Activated B cell treated with CpG ODN at 0.5 μM for 24 hours (primary cell): Measurements from ENCODE around the gene LDLRAP1. TPM values are rescaled to one million over a fixed set of nuclear protein-coding genes. Genes with fewer than 3 reads are reported as not detected.

Experiments
- ATAC-seq: fragments of 200-7000 bp; cut with Tn5 transposase; one replicate; pipeline ENCODE4 v1.10.0; 2021; ENCODE audit warnings: low read depth, mild to moderate bottlenecking, moderate library complexity
- CTCF ChIA-PET: fragments of 350-600 bp; sonication (Branson Sonifier 250); formaldehyde crosslinking; loops from one replicate; lab custom pipeline; 2021; ENCODE audit warnings: antibody characterized with exemption; lab: Charles Lee
- POLR2A ChIA-PET: fragments of 350-600 bp; sonication (Branson Sonifier 250); formaldehyde crosslinking; loops from one replicate; lab custom pipeline; 2021; ENCODE audit warnings: antibody characterized with exemption; lab: Charles Lee
- DNase-seq: peaks from one replicate; pipeline ENCODE4 v3.0.0; 2022
- H3K27ac Mint-ChIP-seq: one replicate; pipeline ENCODE4 v1.8.0; 2020; ENCODE audit warnings: mixed read lengths
- H3K27me3 Mint-ChIP-seq: one replicate; pipeline ENCODE4 v1.8.0; 2021; ENCODE audit warnings: mixed read lengths
- H3K36me3 Mint-ChIP-seq: one replicate; pipeline ENCODE4 v1.8.0; 2021; ENCODE audit warnings: low read depth, mixed read lengths
- H3K4me1 Mint-ChIP-seq: one replicate; pipeline ENCODE4 v1.8.0; 2021; ENCODE audit warnings: mixed read lengths
- H3K4me3 Mint-ChIP-seq: one replicate; pipeline ENCODE4 v1.8.0; 2020; ENCODE audit warnings: mild to moderate bottlenecking, mixed read lengths
- H3K9me3 Mint-ChIP-seq: one replicate; pipeline ENCODE4 v1.8.0; 2020; ENCODE audit warnings: mixed read lengths
- intact Hi-C: fragments of 100-400 bp; cut with micrococcal nuclease; formaldehyde crosslinking; loops from one replicate; pipeline ENCODE4 v1.15.1; 2024
- total RNA-seq: library from RNA; stranded (reverse); gene quantifications from 2 replicates; pipeline ENCODE4 v1.2.3, GENCODE V29; 2022
- TF ChIP-seq, protein P1 (sequence below): fragments of 200-600 bp; IDR thresholded peaks from one replicate; pipeline ENCODE4 v1.8.0; 2022; ENCODE audit warnings: antibody characterized with exemption, mild to moderate bottlenecking

LDLRAP1 gene
- total RNA-seq, 1 donor from 2014 or later = 10.8 TPM

DNA sequence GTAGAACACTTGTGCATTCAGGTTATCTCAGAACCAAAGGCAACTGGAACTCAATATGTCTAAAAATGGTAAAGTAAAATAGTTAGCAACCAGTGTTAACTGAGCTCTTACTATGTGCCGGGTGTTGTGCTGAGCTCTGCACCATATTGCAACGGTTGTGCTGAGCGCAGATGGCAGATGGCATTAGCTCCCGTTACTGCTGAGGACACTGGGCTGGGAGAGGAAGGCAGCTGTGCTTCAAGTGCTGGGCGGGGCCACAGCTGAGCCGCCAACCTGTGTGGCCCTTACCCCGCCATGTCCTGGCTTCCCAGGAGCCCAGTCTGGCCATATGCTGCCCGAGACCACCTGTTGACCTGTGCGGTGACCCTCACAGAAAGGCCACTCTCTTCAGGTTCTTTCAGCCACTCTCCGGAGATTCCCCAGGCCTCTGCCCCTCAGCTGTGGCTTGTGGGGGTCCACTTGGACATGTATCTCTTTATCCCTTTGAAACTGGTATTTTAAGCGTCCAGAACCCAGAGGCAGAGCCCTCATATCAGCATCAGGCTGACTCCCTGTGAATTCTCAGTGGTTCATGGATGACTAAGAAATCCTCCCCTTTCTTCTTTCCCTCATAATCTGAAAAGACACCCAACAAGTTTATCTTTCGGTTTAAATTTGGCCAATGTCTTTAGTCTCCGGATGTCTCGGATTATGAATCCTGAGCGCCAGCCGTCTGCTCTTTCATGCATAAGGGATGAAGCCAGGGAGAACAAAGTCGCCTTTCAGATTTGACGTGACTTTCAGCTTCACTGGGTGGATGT is 26.4 kb downstream of the LDLRAP1 start:
- Mint-ChIP-seq H3K27me3 (peaks cover 7% of the 10 kb centered on the region), H3K4me3 (no peak overlapping the region), H3K4me1 (peaks cover 11% of the 10 kb centered on the region), H3K9me3 (no peaks in the 10 kb centered on the region), H3K27ac (no peak overlapping the region), H3K36me3 (peaks cover 6% of the 10 kb centered on the region)
- DNase-seq = no peak
- ChIA-PET CTCF (no interaction called here), POLR2A (no interaction called here)
- intact Hi-C loops = no loop called here
- no peak for ATAC-seq
- TF ChIP-seq, protein P1, sequence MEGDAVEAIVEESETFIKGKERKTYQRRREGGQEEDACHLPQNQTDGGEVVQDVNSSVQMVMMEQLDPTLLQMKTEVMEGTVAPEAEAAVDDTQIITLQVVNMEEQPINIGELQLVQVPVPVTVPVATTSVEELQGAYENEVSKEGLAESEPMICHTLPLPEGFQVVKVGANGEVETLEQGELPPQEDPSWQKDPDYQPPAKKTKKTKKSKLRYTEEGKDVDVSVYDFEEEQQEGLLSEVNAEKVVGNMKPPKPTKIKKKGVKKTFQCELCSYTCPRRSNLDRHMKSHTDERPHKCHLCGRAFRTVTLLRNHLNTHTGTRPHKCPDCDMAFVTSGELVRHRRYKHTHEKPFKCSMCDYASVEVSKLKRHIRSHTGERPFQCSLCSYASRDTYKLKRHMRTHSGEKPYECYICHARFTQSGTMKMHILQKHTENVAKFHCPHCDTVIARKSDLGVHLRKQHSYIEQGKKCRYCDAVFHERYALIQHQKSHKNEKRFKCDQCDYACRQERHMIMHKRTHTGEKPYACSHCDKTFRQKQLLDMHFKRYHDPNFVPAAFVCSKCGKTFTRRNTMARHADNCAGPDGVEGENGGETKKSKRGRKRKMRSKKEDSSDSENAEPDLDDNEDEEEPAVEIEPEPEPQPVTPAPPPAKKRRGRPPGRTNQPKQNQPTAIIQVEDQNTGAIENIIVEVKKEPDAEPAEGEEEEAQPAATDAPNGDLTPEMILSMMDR = no peak

DNA sequence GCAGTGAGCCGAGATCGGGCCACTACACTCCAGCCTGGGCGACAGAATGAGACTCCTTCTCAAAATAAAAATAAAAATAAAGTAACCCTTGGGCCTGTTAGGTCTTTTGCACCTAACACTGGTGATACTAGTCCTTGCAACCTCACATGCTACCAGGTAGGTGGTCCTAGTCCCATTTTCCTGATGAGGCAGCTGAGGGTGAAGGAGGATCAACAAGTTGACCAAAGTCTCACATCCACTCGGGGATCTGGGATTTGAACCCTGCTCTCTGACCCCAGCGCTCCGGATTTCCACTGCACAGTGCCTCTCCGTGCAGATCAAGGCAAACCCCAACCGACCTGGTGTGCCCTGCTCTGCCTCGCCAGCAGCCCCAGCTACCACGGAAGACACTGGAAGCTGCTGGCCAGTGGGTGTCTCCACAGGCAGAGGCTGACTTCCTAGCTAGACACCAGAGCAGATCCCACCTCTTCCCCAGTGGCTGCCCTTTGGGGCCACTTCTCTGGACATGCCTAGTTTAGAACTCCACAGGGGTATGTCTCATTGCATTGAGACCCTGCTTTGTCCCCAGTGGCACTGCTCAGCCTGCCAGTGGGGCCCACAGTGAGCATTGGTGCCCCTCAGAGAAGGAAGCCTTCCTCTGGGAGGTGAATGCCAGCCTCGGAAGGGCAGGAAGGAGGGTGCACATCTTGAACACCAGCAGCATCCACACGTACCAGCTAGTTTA is 27.6 kb downstream of the LDLRAP1 start:
- TF ChIP-seq, protein P1 = no peak
- H3K27ac Mint-ChIP-seq = no peak overlapping the region
- peaks cover 6% of the 10 kb centered on the region for H3K36me3 Mint-ChIP-seq
- peaks cover 4% of the 10 kb centered on the region for H3K4me1 Mint-ChIP-seq
- ATAC-seq (no peak), DNase-seq (no peak)
- POLR2A ChIA-PET = no interaction called here
- peaks cover 7% of the 10 kb centered on the region for H3K27me3 Mint-ChIP-seq
- CTCF ChIA-PET = interaction anchor here (1.1 kb wide), 1 partner anchor 23 kb away, joined by 3 read pairs; no protein-coding TSS in a partner anchor
- H3K4me3 Mint-ChIP-seq = no peak overlapping the region
- no peaks in the 10 kb centered on the region for H3K9me3 Mint-ChIP-seq
- intact Hi-C loops = no loop called here

DNA sequence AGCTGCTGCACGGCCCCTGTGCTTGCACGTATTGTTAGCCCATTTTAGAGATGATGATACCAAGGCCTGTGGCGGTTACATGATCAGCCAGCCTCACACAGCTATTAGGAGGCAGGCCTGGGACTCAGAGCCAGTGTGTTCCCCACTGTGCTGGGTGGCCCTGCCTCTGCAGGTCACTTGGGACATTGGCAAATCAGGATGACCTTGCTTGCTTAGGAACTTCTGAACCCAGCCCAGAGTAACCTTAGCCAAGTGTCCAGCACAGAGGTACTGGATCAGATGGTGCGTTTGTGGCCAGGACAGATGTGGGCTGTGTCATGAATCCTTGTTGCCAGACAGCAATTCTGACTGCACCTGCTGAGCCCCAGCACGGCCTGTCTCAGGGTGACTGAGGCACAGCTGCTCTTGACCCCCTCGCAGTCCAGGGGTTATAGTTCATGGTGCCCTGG is 28.1 kb downstream of the LDLRAP1 start:
- DNase-seq = no peak
- TF ChIP-seq, protein P1 = no peak
- intact Hi-C loops = no loop called here
- Mint-ChIP-seq H3K27ac (no peak overlapping the region), H3K9me3 (no peaks in the 10 kb centered on the region), H3K36me3 (peaks cover 6% of the 10 kb centered on the region), H3K27me3 (peaks cover 7% of the 10 kb centered on the region), H3K4me3 (no peak overlapping the region), H3K4me1 (peaks cover 2% of the 10 kb centered on the region)
- POLR2A ChIA-PET = no interaction called here
- ATAC-seq = no peak
- CTCF ChIA-PET = interaction anchor here (1.1 kb wide), 1 partner anchor 24 kb away, joined by 3 read pairs; no protein-coding TSS in a partner anchor

DNA sequence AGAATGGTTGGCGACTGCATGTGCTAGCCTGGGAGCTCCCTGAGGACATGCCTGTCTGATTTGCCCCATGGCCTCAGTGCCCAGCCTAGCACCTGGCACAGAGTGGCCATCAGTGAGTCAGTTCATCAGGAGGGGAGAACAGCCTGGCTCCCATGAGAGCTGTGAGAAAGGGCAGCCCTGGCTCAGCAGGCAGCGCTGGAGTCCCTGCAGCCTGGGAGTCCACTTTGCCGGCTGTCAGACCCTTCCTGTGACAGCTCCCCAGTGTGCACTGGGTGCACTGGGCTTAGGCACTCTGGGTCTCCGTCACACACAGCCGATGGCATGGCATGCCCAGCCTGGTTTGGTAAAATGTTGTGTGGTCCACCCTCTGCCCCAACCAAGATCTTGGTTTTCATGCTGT is 28.7 kb downstream of the LDLRAP1 start:
- ChIA-PET POLR2A (no interaction called here), CTCF (interaction anchor here (0.7 to 1.3 kb wide), 4 partner anchors 18 to 51 kb away, joined by 3 read pairs; no protein-coding TSS in a partner anchor)
- peaks cover 2% of the 10 kb centered on the region for H3K4me1 Mint-ChIP-seq
- intact Hi-C loops = no loop called here
- H3K27ac Mint-ChIP-seq = no peak overlapping the region
- H3K36me3 Mint-ChIP-seq = peaks cover 6% of the 10 kb centered on the region
- H3K9me3 Mint-ChIP-seq = no peaks in the 10 kb centered on the region
- no peak overlapping the region for H3K4me3 Mint-ChIP-seq
- peaks cover 7% of the 10 kb centered on the region for H3K27me3 Mint-ChIP-seq
- no peak for ATAC-seq
- TF ChIP-seq, protein P1 = no peak
- DNase-seq = no peak
